Right atrium auricular region (tissue), 2 donors: ENCODE results near the gene NBL1. TPM values are rescaled to one million over a fixed set of nuclear protein-coding genes. Genes with fewer than 3 reads are reported as not detected.
A peak's percentile ranks its signal among the peaks of the same experiment; 100 is the strongest.

ENCODE experiments used
- DNase-seq: peaks from one replicate; pipeline ENCODE4 v3.0.0-alpha.2; 2019; ENCODE audit warnings: low spot score
- H3K27ac ChIP-seq, 2 donors: fragments of 200-600 bp; sonication (generic); 1 replicate in 1 of 2; 2 replicates in 1 of 2; pipeline ENCODE4 v1.5.1; 2016 to 2019
- H3K27me3 ChIP-seq, 2 donors: fragments of 200-600 bp; sonication (generic); one replicate each; pipeline versions ENCODE4 v1.5.1 to v1.6.0; 2017 to 2019
- H3K36me3 ChIP-seq: fragments of 200-600 bp; sonication (generic); one replicate; pipeline ENCODE4 v1.5.1; 2016
- H3K4me1 ChIP-seq, 2 donors: fragments of 200-600 bp; sonication (generic); one replicate each; pipeline versions ENCODE4 v1.5.1 to v1.6.0; 2017 to 2019
- H3K4me3 ChIP-seq, 2 donors: fragments of 200-600 bp; sonication (generic); 1 replicate in 1 of 2; 2 replicates in 1 of 2; pipeline ENCODE4 v1.5.1; 2017 to 2019; ENCODE audit warnings: mild to moderate bottlenecking in 1 of 2, moderate library complexity in 1 of 2
- H3K9me3 ChIP-seq, 2 donors: fragments of 200-600 bp; sonication (generic); one replicate each; pipeline ENCODE4 v1.5.1; 2019
- total RNA-seq, 2 donors: library from RNA; depleted of rRNA; stranded (reverse); fragments of >200 nt; gene quantifications; one replicate each; pipeline ENCODE4 v1.1.0, GENCODE V29; 2016
- TF ChIP-seq, protein P1 (sequence below), 2 donors: fragments of 200-600 bp; sonication (generic); IDR thresholded peaks; one replicate each; pipeline ENCODE4 v1.5.1; 2019; ENCODE audit warnings: antibody characterized with exemption in 2 of 2

The NBL1 gene
- total RNA-seq, 2 donors from 2014 or later, result 19.5 to 57.2 TPM

DNA sequence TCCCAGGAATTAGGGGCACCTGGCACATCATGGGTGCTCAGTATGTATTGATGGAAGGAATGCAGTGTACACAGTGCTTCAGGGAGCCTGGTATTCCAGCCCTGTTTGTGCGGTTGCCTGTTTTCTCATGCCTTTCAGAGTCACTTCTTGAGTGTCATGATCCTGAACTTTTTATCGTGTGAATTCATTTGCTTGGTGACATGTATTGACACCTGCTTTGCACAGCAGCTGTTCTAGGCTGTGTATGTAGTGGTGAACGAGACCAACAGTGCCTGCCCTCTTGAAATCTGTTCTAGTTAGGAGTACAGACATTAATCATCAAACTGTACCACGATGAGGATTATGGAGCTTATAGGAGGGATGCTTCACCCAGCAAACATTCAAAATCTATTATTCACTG is 26.7 kb downstream of the NBL1 start:
- DNase-seq, result no peak
- H3K36me3 ChIP-seq, result no peaks in the 10 kb centered on the region
- H3K4me1 ChIP-seq, result peaks cover 0 to 2% of the 10 kb centered on the region in 2 donors
- H3K4me3 ChIP-seq, result no peak overlapping the region
- TF ChIP-seq, protein P1, sequence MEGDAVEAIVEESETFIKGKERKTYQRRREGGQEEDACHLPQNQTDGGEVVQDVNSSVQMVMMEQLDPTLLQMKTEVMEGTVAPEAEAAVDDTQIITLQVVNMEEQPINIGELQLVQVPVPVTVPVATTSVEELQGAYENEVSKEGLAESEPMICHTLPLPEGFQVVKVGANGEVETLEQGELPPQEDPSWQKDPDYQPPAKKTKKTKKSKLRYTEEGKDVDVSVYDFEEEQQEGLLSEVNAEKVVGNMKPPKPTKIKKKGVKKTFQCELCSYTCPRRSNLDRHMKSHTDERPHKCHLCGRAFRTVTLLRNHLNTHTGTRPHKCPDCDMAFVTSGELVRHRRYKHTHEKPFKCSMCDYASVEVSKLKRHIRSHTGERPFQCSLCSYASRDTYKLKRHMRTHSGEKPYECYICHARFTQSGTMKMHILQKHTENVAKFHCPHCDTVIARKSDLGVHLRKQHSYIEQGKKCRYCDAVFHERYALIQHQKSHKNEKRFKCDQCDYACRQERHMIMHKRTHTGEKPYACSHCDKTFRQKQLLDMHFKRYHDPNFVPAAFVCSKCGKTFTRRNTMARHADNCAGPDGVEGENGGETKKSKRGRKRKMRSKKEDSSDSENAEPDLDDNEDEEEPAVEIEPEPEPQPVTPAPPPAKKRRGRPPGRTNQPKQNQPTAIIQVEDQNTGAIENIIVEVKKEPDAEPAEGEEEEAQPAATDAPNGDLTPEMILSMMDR (IDR thresholded peaks at IDR 0.05), result no peak
- peaks cover 6 to 8% of the 10 kb centered on the region in 2 donors for H3K27me3 ChIP-seq
- H3K27ac ChIP-seq, result no peak overlapping the region
- H3K9me3 ChIP-seq, result no peaks in the 10 kb centered on the region

DNA sequence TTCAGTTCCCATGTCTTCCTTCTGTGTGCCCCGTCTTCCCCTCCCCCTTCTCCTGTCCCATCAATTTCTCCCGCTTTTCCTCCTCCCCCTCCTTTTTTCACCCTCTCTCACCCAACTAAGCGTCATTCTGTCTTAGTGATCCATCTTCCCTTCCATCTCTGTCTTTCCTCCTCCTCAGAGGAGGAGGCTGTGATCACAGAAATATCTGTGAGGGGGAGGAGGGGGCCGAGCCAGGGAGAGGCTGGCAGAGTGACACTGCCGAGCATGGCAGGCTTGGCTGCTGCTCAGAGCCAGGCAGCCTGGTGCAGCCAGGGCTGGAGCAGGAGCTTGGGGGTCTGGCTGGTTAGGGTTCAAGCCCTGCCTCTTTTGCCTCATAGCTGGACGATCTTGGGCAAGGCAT is 28.1 kb downstream of the NBL1 start:
- Histone ChIP-seq H3K4me1 (no peaks in the 10 kb centered on the region), H3K36me3 (no peaks in the 10 kb centered on the region), H3K27me3 (no peaks in the 10 kb centered on the region), H3K4me3 (no peak overlapping the region), H3K9me3 (no peaks in the 10 kb centered on the region), H3K27ac (no peak overlapping the region)
- TF ChIP-seq, protein P1 (IDR thresholded peaks at IDR 0.05), result no peak
- DNase-seq, result no peak

DNA sequence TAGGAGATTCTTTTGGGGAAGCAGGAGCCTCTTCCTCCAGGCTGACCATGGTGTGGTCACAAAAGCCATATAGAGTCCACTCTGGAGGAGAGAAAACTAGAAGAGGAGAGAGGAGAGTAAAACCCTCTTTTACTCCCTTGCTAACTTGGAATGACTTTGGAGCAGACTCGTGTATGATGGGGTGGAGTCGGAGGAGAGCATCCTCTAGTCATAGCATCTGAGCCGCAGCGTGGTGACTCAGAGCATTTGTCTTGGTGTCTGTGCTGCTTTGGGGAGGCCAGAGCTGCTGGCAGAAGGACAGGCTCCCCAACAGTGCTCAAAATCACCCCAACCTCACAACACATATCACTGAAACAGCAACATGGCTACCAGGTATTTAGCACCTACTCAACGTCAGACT is 31.7 kb downstream of the NBL1 start:
- H3K4me3 ChIP-seq, result no peak overlapping the region
- no peaks in the 10 kb centered on the region for H3K9me3 ChIP-seq
- no peak overlapping the region for H3K27ac ChIP-seq
- no peaks in the 10 kb centered on the region for H3K4me1 ChIP-seq
- TF ChIP-seq, protein P1 (IDR thresholded peaks at IDR 0.05), result no peak
- H3K36me3 ChIP-seq, result no peaks in the 10 kb centered on the region
- H3K27me3 ChIP-seq, result no peaks in the 10 kb centered on the region
- DNase-seq, result no peak

DNA sequence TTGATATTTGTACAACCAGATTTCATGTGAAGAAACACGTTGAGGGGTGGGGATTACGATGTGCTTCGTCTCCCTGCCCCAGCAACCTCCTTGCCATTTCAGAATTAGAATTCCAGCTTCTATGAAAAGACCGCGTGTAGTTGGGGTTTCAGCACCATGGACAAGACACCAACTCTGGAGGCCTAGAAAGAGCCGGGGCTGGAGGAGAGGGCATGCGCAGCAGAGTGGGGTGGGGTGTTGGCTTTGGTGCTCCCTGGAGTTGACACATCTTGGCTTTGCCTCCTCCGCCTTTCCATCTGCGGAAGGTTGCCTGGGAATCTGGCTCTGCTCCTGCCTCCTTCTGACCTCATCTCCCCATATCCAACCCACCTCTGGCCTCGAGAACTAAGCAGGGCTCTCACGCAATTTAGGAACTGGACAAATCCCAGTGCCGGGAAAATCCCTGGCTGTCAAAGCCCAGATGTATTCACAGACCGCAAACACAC is 32.4 kb downstream of the NBL1 start:
- no peaks in the 10 kb centered on the region for H3K4me1 ChIP-seq
- no peak overlapping the region for H3K4me3 ChIP-seq
- H3K9me3 ChIP-seq, result no peaks in the 10 kb centered on the region
- DNase-seq, result peak; percentile 78
- no peaks in the 10 kb centered on the region for H3K36me3 ChIP-seq
- no peak overlapping the region for H3K27ac ChIP-seq
- TF ChIP-seq, protein P1 (IDR thresholded peaks at IDR 0.05), result no peak
- H3K27me3 ChIP-seq, result no peaks in the 10 kb centered on the region

DNA sequence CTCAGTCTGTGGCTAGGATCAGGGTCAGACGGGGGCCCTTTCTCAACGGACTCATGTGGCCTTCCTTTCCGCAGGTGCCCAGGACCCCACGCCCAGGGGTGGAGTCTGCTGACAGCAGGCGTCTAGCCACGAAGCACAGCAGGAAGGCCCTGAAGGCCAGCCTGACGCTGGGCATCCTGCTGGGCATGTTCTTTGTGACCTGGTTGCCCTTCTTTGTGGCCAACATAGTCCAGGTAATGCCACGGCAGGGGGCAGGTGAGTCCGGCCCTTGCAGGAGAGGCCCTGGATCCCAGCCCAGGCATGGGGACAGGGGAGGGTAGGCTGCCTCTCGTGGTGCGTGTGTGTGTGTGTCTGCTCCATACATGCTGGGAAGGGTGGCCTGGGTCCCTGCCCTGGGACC is 34.4 kb downstream of the NBL1 start:
- H3K4me3 ChIP-seq, result no peak overlapping the region
- H3K27me3 ChIP-seq, result no peaks in the 10 kb centered on the region
- H3K36me3 ChIP-seq, result no peaks in the 10 kb centered on the region
- no peak overlapping the region for H3K27ac ChIP-seq
- no peaks in the 10 kb centered on the region for H3K9me3 ChIP-seq
- no peak for DNase-seq
- TF ChIP-seq, protein P1 (IDR thresholded peaks at IDR 0.05), result no peak
- H3K4me1 ChIP-seq, result no peaks in the 10 kb centered on the region

DNA sequence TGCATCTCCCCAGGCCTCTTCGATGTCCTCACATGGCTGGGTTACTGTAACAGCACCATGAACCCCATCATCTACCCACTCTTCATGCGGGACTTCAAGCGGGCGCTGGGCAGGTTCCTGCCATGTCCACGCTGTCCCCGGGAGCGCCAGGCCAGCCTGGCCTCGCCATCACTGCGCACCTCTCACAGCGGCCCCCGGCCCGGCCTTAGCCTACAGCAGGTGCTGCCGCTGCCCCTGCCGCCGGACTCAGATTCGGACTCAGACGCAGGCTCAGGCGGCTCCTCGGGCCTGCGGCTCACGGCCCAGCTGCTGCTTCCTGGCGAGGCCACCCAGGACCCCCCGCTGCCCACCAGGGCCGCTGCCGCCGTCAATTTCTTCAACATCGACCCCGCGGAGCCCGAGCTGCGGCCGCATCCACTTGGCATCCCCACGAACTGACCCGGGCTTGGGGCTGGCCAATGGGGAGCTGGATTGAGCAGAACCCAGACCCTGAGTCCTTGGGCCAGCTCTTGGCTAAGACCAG is 34.9 kb downstream of the NBL1 start:
- no peaks in the 10 kb centered on the region for H3K36me3 ChIP-seq
- no peaks in the 10 kb centered on the region for H3K27me3 ChIP-seq
- TF ChIP-seq, protein P1 (IDR thresholded peaks at IDR 0.05), result no peak
- DNase-seq, result no peak
- H3K4me3 ChIP-seq, result no peak overlapping the region
- H3K4me1 ChIP-seq, result no peaks in the 10 kb centered on the region
- no peak overlapping the region for H3K27ac ChIP-seq
- no peaks in the 10 kb centered on the region for H3K9me3 ChIP-seq
